OCI-LY7 (cell line): ENCODE measurements around the gene TMEM165.

ENCODE experiments used
- CTCF ChIP-seq: fragments of 200-600 bp; sonication (generic); conservative IDR thresholded peaks from 2 replicates; pipeline ENCODE4 v1.5.1; 2014; ENCODE audit warnings: mild to moderate bottlenecking, antibody characterized with exemption, low read length, moderate library complexity, mixed read lengths
- EZH2phosphoT487 ChIP-seq: fragments of 200-600 bp; sonication (generic); IDR thresholded peaks from 2 replicates; pipeline ENCODE4 v1.6.1; 2018; ENCODE audit warnings: low read depth, borderline replicate concordance, mild to moderate bottlenecking, mixed run types, antibody characterized with exemption, low read length, moderate library complexity, mixed read lengths

GRCh38 chr4:55407119-55407518, 11.4 kb downstream of the TMEM165 start:
- no peak for TF ChIP-seq CTCF
- no peak for TF ChIP-seq EZH2phosphoT487
